ENCODE measurements around the gene CUL9.

Gene CUL9

GRCh38 chr6:43159599-43159998 is 22.4 kb upstream of the CUL9 start:
- H3K4me3 ChIP-seq (ENCODE audit: control insufficient read depth in 1 of 7, extremely low read depth in 1 of 7, insufficient read depth in 4 of 7, low read depth in 2 of 7, low read length in 6 of 7) = no peak overlapping the region
- ChIA-PET CTCF (interaction anchor here (2.2 kb wide), 1 partner anchor 16 kb away, joined by 6 read pairs; no protein-coding TSS in a partner anchor), POLR2A (no interaction called here)
- no peaks in the 10 kb centered on the region for H3K9me3 ChIP-seq (ENCODE audit: control extremely low read depth in 1 of 5, control insufficient read depth in 4 of 5, insufficient read depth in 2 of 5, low read depth in 1 of 5, low read length in 4 of 5)
- no peak overlapping the region for H3K27ac ChIP-seq (ENCODE audit: insufficient read depth in 1 of 2, low read depth in 1 of 2, low read length in 2 of 2, poor library complexity in 1 of 2, severe bottlenecking in 2 of 2)
- DNase-seq = no peak
- peaks cover 0 to 14% (median 7%) of the 10 kb centered on the region in 4 experiments for H3K36me3 ChIP-seq (ENCODE audit: control insufficient read depth in 4 of 4, insufficient read depth in 4 of 4, low read length in 3 of 4)
- WGBS (ENCODE audit: insufficient coverage) = 100% methylated on average over 8 of the region's 11 CpGs
- no peaks in the 10 kb centered on the region for H3K4me1 ChIP-seq (ENCODE audit: control extremely low read depth in 1 of 4, control insufficient read depth in 4 of 4, insufficient read depth in 4 of 4, low read length in 3 of 4)
- no peaks in the 10 kb centered on the region for H3K27me3 ChIP-seq (replicated peaks in 2 of 5; ENCODE audit: control insufficient read depth in 4 of 5, insufficient read depth in 5 of 5, low read length in 4 of 5)

- ChIA-PET CTCF (interaction anchor here (1.8 kb wide), 1 partner anchor 20 kb away, joined by 5 read pairs; no protein-coding TSS in a partner anchor), POLR2A (no interaction called here)
- Histone ChIP-seq H3K27me3 (replicated peaks in 2 of 5; ENCODE audit: control insufficient read depth in 4 of 5, insufficient read depth in 5 of 5, low read length in 4 of 5) (no peaks in the 10 kb centered on the region), H3K27ac (ENCODE audit: insufficient read depth in 1 of 2, low read depth in 1 of 2, low read length in 2 of 2, poor library complexity in 1 of 2, severe bottlenecking in 2 of 2) (no peak overlapping the region), H3K9me3 (ENCODE audit: control extremely low read depth in 1 of 5, control insufficient read depth in 4 of 5, insufficient read depth in 2 of 5, low read depth in 1 of 5, low read length in 4 of 5) (no peaks in the 10 kb centered on the region), H3K4me3 (ENCODE audit: control insufficient read depth in 1 of 7, extremely low read depth in 1 of 7, insufficient read depth in 4 of 7, low read depth in 2 of 7, low read length in 6 of 7) (no peak overlapping the region), H3K4me1 (ENCODE audit: control extremely low read depth in 1 of 4, control insufficient read depth in 4 of 4, insufficient read depth in 4 of 4, low read length in 3 of 4) (no peaks in the 10 kb centered on the region), H3K36me3 (ENCODE audit: control insufficient read depth in 4 of 4, insufficient read depth in 4 of 4, low read length in 3 of 4) (peaks cover 0 to 14% (median 6%) of the 10 kb centered on the region in 4 experiments)
- no peak for DNase-seq
Observed at GRCh38 chr6:43163899-43164298, 18.1 kb upstream of the CUL9 start.

DNA sequence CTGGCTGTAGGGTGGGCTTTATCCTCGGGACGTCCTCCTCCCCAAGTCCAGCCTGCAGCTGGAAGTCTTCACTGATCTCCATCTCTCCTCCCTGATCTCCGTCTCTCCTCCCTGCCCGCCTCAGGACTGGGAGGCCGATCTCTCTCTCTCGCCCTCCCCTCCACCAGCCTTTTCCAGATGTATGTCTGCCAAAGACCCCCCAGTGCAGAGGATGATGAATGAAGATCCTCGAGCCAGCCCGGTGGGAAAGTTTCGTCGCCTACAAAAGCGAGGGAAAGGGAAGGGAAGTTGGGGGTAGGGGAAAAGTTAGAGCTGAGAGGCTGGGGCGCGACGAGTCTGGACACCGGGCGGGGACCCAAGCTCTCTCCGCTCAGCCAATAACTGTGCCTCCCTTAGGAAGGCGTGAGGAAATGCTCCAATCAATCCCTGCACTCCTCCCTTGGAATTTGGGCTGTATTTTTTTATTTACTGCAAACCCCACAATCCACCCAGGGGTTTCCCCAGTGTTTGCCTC is 11.5 kb upstream of the CUL9 start:
- no peak for DNase-seq

DNA sequence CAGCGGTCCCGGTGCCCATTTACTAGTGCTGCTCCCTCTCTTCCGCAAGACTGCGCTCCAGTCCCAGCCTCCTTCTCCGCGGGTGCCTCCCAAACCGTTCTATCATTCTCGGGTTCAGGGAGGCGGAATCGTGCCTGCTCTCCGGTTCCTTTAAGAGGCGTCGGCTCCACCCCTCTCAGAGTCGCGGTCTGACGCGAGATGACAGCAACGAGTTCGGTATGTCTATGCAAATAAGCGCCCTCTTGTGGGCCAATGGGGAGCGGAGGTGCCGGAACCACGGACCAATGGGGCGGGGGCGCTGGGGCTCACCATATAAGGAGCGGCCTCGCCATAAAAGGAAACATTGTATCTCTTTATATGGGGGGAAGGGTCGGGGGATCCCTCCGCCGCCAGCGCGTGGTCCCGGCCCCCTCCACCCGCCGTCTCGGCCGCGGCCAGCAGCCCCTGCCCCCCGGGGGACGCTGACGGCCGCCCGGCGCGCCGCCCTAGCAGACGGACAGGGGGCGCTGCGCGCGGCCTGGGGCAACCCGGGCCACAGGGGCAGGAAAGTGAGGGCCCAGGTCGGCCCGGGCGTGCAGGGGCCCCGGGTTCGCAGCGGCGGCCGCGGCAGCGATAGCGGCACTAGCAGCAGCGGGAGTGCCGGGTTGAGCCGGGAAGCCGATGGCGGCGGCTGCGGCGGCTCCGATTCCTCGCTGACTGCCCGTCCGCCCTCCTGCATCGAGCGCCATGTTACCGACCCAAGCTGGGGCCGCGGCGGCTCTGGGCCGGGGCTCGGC is 10.9 kb upstream of the CUL9 start, which contains the start of gene SRF:
Gene SRF, plus strand, starts transcription at position 339 of the 776 bp plus-strand sequence. Its CDS starts 388 bp downstream, at position 727.
- ChIA-PET CTCF (interaction anchor here (0.6 to 2.1 kb wide), 6 partner anchors 7 to 588 kb away, joined by 3 to 8 read pairs (median 4); partner anchors contain the start of genes CUL9 and DNPH1), POLR2A (interaction anchor here (0.5 to 1.2 kb wide), 2 partner anchors 11 to 427 kb away, joined by 3 read pairs; partner anchors contain the start of gene CUL9)
- Histone ChIP-seq H3K27ac (ENCODE audit: insufficient read depth in 1 of 2, low read depth in 1 of 2, low read length in 2 of 2, poor library complexity in 1 of 2, severe bottlenecking in 2 of 2) (peak within 1 kb of the TSS; percentile 61 to 87), H3K9me3 (ENCODE audit: control extremely low read depth in 1 of 5, control insufficient read depth in 4 of 5, insufficient read depth in 2 of 5, low read depth in 1 of 5, low read length in 4 of 5) (no peaks in the 10 kb centered on the region), H3K4me1 (ENCODE audit: control extremely low read depth in 1 of 4, control insufficient read depth in 4 of 4, insufficient read depth in 4 of 4, low read length in 3 of 4) (peaks cover 17 to 46% (median 40%) of the 10 kb centered on the region in 4 experiments), H3K36me3 (ENCODE audit: control insufficient read depth in 4 of 4, insufficient read depth in 4 of 4, low read length in 3 of 4) (peaks cover 2 to 15% (median 5%) of the 10 kb centered on the region in 4 experiments), H3K27me3 (replicated peaks in 2 of 5; ENCODE audit: control insufficient read depth in 4 of 5, insufficient read depth in 5 of 5, low read length in 4 of 5) (no peaks in the 10 kb centered on the region), H3K4me3 (ENCODE audit: control insufficient read depth in 1 of 7, extremely low read depth in 1 of 7, insufficient read depth in 4 of 7, low read depth in 2 of 7, low read length in 6 of 7) (peak within 1 kb of the TSS; percentile 71 to 90 (median 85))
- 0% methylated on average over 62 of the region's 83 CpGs for WGBS (ENCODE audit: insufficient coverage)
- DNase-seq = peak; percentile 99 to 100 (median 99)

More for the DNA sequence above, 11.5 kb upstream of the CUL9 start:
- Histone ChIP-seq H3K4me3 (ENCODE audit: control insufficient read depth in 1 of 7, extremely low read depth in 1 of 7, insufficient read depth in 4 of 7, low read depth in 2 of 7, low read length in 6 of 7) (peak overlapping the region; percentile 66 to 90 (median 83)), H3K4me1 (ENCODE audit: control extremely low read depth in 1 of 4, control insufficient read depth in 4 of 4, insufficient read depth in 4 of 4, low read length in 3 of 4) (peaks cover 16 to 41% (median 40%) of the 10 kb centered on the region in 4 experiments), H3K36me3 (ENCODE audit: control insufficient read depth in 4 of 4, insufficient read depth in 4 of 4, low read length in 3 of 4) (peaks cover 0 to 8% (median under 1%) of the 10 kb centered on the region in 4 experiments), H3K27me3 (replicated peaks in 2 of 5; ENCODE audit: control insufficient read depth in 4 of 5, insufficient read depth in 5 of 5, low read length in 4 of 5) (no peaks in the 10 kb centered on the region), H3K27ac (ENCODE audit: insufficient read depth in 1 of 2, low read depth in 1 of 2, low read length in 2 of 2, poor library complexity in 1 of 2, severe bottlenecking in 2 of 2) (peak overlapping the region; percentile 61 to 87), H3K9me3 (ENCODE audit: control extremely low read depth in 1 of 5, control insufficient read depth in 4 of 5, insufficient read depth in 2 of 5, low read depth in 1 of 5, low read length in 4 of 5) (no peaks in the 10 kb centered on the region)
- WGBS (ENCODE audit: insufficient coverage) = 0% methylated on average over 17 of the region's 18 CpGs
- ChIA-PET POLR2A (no interaction called here), CTCF (interaction anchor here (0.6 to 2.1 kb wide), 8 partner anchors 8 to 587 kb away, joined by 3 to 8 read pairs (median 4); no protein-coding TSS in a partner anchor)

- Histone ChIP-seq H3K4me3 (ENCODE audit: control insufficient read depth in 1 of 7, extremely low read depth in 1 of 7, insufficient read depth in 4 of 7, low read depth in 2 of 7, low read length in 6 of 7) (peak overlapping the region; percentile 59 to 90 (median 83)), H3K27me3 (replicated peaks in 2 of 5; ENCODE audit: control insufficient read depth in 4 of 5, insufficient read depth in 5 of 5, low read length in 4 of 5) (no peaks in the 10 kb centered on the region), H3K27ac (ENCODE audit: insufficient read depth in 1 of 2, low read depth in 1 of 2, low read length in 2 of 2, poor library complexity in 1 of 2, severe bottlenecking in 2 of 2) (peak overlapping the region; percentile 46 to 87), H3K36me3 (ENCODE audit: control insufficient read depth in 4 of 4, insufficient read depth in 4 of 4, low read length in 3 of 4) (peaks cover 2 to 21% (median 9%) of the 10 kb centered on the region in 4 experiments), H3K4me1 (ENCODE audit: control extremely low read depth in 1 of 4, control insufficient read depth in 4 of 4, insufficient read depth in 4 of 4, low read length in 3 of 4) (peaks cover 17 to 46% (median 40%) of the 10 kb centered on the region in 4 experiments), H3K9me3 (ENCODE audit: control extremely low read depth in 1 of 5, control insufficient read depth in 4 of 5, insufficient read depth in 2 of 5, low read depth in 1 of 5, low read length in 4 of 5) (no peaks in the 10 kb centered on the region)
- WGBS (ENCODE audit: insufficient coverage) = 0% methylated on average over 48 of the region's 57 CpGs
- DNase-seq = peak in 2 of 3 donors; percentile 35 to 46
- ChIA-PET POLR2A (interaction anchor here (0.5 to 1.2 kb wide), 2 partner anchors 10 to 427 kb away, joined by 3 read pairs; partner anchors contain the start of gene CUL9), CTCF (interaction anchor here (1.0 to 2.1 kb wide), 4 partner anchors 10 to 57 kb away, joined by 3 to 8 read pairs (median 4); partner anchors contain the start of genes CUL9 and DNPH1)
Observed at GRCh38 chr6:43171707-43172103, 10.3 kb upstream of the CUL9 start.

- POLR2A ChIA-PET = interaction anchor here (1.2 kb wide), 1 partner anchor 10 kb away, joined by 3 read pairs; the partner anchor contains the start of gene CUL9
- Histone ChIP-seq H3K27ac (ENCODE audit: insufficient read depth in 1 of 2, low read depth in 1 of 2, low read length in 2 of 2, poor library complexity in 1 of 2, severe bottlenecking in 2 of 2) (peak overlapping the region; percentile 46 to 87), H3K4me3 (ENCODE audit: control insufficient read depth in 1 of 7, extremely low read depth in 1 of 7, insufficient read depth in 4 of 7, low read depth in 2 of 7, low read length in 6 of 7) (peak overlapping the region; percentile 59 to 90 (median 83)), H3K36me3 (ENCODE audit: control insufficient read depth in 4 of 4, insufficient read depth in 4 of 4, low read length in 3 of 4) (peaks cover 2 to 24% (median 10%) of the 10 kb centered on the region in 4 experiments), H3K4me1 (ENCODE audit: control extremely low read depth in 1 of 4, control insufficient read depth in 4 of 4, insufficient read depth in 4 of 4, low read length in 3 of 4) (peaks cover 17 to 46% (median 40%) of the 10 kb centered on the region in 4 experiments), H3K9me3 (ENCODE audit: control extremely low read depth in 1 of 5, control insufficient read depth in 4 of 5, insufficient read depth in 2 of 5, low read depth in 1 of 5, low read length in 4 of 5) (no peaks in the 10 kb centered on the region), H3K27me3 (replicated peaks in 2 of 5; ENCODE audit: control insufficient read depth in 4 of 5, insufficient read depth in 5 of 5, low read length in 4 of 5) (no peaks in the 10 kb centered on the region)
- peak in 2 of 3 donors; percentile 18 to 29 for DNase-seq
- CTCF ChIA-PET = interaction anchor here (0.6 to 2.1 kb wide), 8 partner anchors 9 to 75 kb away, joined by 3 to 8 read pairs (median 4); partner anchors contain the start of genes CUL9 and DNPH1
- WGBS (ENCODE audit: insufficient coverage) = 2% methylated on average over 36 of the region's 46 CpGs
Observed at GRCh38 chr6:43172104-43173007, 9.6 kb upstream of the CUL9 start.
